Measurements from ENCODE around the gene ESR1. TPM values are rescaled to one million over a fixed set of nuclear protein-coding genes. Genes with fewer than 3 reads are reported as not detected.
"Not testable (repeated sequence)": the region's sequence is repeated elsewhere in the genome, so short reads cannot be mapped to it uniquely, and the experiment has no call there.

The ESR1 gene
- total RNA-seq, 2 donors from 2014 or later: 0.07 to 1.3 TPM

GRCh38 chr6:151877458-151877857 lies 70.0 kb downstream of the ESR1 start:
- DNase-seq (no peak), ATAC-seq (replicated peaks in 1 of 2) (no peak)
- H3K4me1 Mint-ChIP-seq (ENCODE audit: low read depth): no peaks in the 10 kb centered on the region
- no peak overlapping the region for H3K4me3 Mint-ChIP-seq
- no peaks in the 10 kb centered on the region for H3K9me3 Mint-ChIP-seq
- no peak overlapping the region for H3K27ac Mint-ChIP-seq
- H3K27me3 Mint-ChIP-seq (ENCODE audit: low read depth): peaks cover 6% of the 10 kb centered on the region
- no peaks in the 10 kb centered on the region for H3K36me3 Mint-ChIP-seq (ENCODE audit: insufficient read depth in 2 of 2)

- DNase-seq (no peak), ATAC-seq (replicated peaks in 1 of 2) (no peak)
- Mint-ChIP-seq H3K36me3 (ENCODE audit: insufficient read depth in 2 of 2) (no peaks in the 10 kb centered on the region), H3K4me1 (ENCODE audit: low read depth) (no peaks in the 10 kb centered on the region), H3K4me3 (no peak overlapping the region), H3K27ac (no peak overlapping the region), H3K9me3 (no peaks in the 10 kb centered on the region), H3K27me3 (ENCODE audit: low read depth) (peaks cover 6% of the 10 kb centered on the region)
Measured at GRCh38 chr6:151881231-151881630, 73.7 kb downstream of the ESR1 start.

GRCh38 chr6:151882206-151882605 lies 74.7 kb downstream of the ESR1 start:
- Mint-ChIP-seq H3K27ac (no peak overlapping the region), H3K4me3 (no peak overlapping the region), H3K36me3 (ENCODE audit: insufficient read depth in 2 of 2) (no peaks in the 10 kb centered on the region), H3K9me3 (no peaks in the 10 kb centered on the region), H3K27me3 (ENCODE audit: low read depth) (peaks cover 6% of the 10 kb centered on the region), H3K4me1 (ENCODE audit: low read depth) (no peaks in the 10 kb centered on the region)
- ATAC-seq (replicated peaks in 1 of 2) (no peak), DNase-seq (no peak)

- ATAC-seq (replicated peaks in 1 of 2) (no peak), DNase-seq (no peak)
- H3K4me3 Mint-ChIP-seq: no peak overlapping the region
- peaks cover 0 to 2% of the 10 kb centered on the region in 2 donors for H3K9me3 Mint-ChIP-seq
- H3K27ac Mint-ChIP-seq: no peak overlapping the region
- no peaks in the 10 kb centered on the region for H3K36me3 Mint-ChIP-seq (ENCODE audit: insufficient read depth in 2 of 2)
- no peaks in the 10 kb centered on the region for H3K27me3 Mint-ChIP-seq (ENCODE audit: low read depth)
- no peaks in the 10 kb centered on the region for H3K4me1 Mint-ChIP-seq (ENCODE audit: low read depth)
Measured at GRCh38 chr6:151885234-151885633, 77.8 kb downstream of the ESR1 start.

- peaks cover 4 to 6% of the 10 kb centered on the region in 2 donors for H3K9me3 Mint-ChIP-seq
- no peaks in the 10 kb centered on the region for H3K4me1 Mint-ChIP-seq (ENCODE audit: low read depth)
- no peak overlapping the region for H3K27ac Mint-ChIP-seq
- no peaks in the 10 kb centered on the region for H3K27me3 Mint-ChIP-seq (ENCODE audit: low read depth)
- peaks cover 0 to 4% of the 10 kb centered on the region in 2 donors for H3K36me3 Mint-ChIP-seq (ENCODE audit: insufficient read depth in 2 of 2)
- ATAC-seq (replicated peaks in 1 of 2) (no peak), DNase-seq (no peak)
- no peak overlapping the region for H3K4me3 Mint-ChIP-seq
Measured at GRCh38 chr6:151891524-151891923, 84.0 kb downstream of the ESR1 start.

- H3K9me3 Mint-ChIP-seq; H3K36me3 Mint-ChIP-seq (ENCODE audit: insufficient read depth in 2 of 2); DNase-seq; H3K27ac Mint-ChIP-seq; H3K27me3 Mint-ChIP-seq (ENCODE audit: low read depth); ATAC-seq (replicated peaks in 1 of 2); H3K4me1 Mint-ChIP-seq (ENCODE audit: low read depth); H3K4me3 Mint-ChIP-seq: not testable (repeated sequence)
Measured at GRCh38 chr6:151894426-151894825, 86.9 kb downstream of the ESR1 start.

- not testable (repeated sequence) for H3K4me1 Mint-ChIP-seq (ENCODE audit: low read depth); H3K27me3 Mint-ChIP-seq (ENCODE audit: low read depth); H3K27ac Mint-ChIP-seq; H3K4me3 Mint-ChIP-seq; H3K9me3 Mint-ChIP-seq; DNase-seq; ATAC-seq (replicated peaks in 1 of 2); H3K36me3 Mint-ChIP-seq (ENCODE audit: insufficient read depth in 2 of 2)
Measured at GRCh38 chr6:151899221-151899620, 91.7 kb downstream of the ESR1 start.

GRCh38 chr6:151899796-151900195 lies 92.3 kb downstream of the ESR1 start:
- not testable (repeated sequence) for H3K27ac Mint-ChIP-seq; ATAC-seq (replicated peaks in 1 of 2); H3K4me1 Mint-ChIP-seq (ENCODE audit: low read depth)

GRCh38 chr6:151900256-151900655 lies 92.8 kb downstream of the ESR1 start:
- Mint-ChIP-seq H3K9me3 (peaks cover 5 to 10% of the 10 kb centered on the region in 2 donors), H3K36me3 (ENCODE audit: insufficient read depth in 2 of 2) (peaks cover 6 to 9% of the 10 kb centered on the region in 2 donors), H3K27me3 (ENCODE audit: low read depth) (no peaks in the 10 kb centered on the region), H3K4me1 (ENCODE audit: low read depth) (no peaks in the 10 kb centered on the region), H3K4me3 (no peak overlapping the region), H3K27ac (no peak overlapping the region)
- ATAC-seq (replicated peaks in 1 of 2) (no peak), DNase-seq (no peak)

More at GRCh38 chr6:151899796-151900195, 92.3 kb downstream of the ESR1 start:
- not testable (repeated sequence) for H3K4me3 Mint-ChIP-seq; DNase-seq; H3K9me3 Mint-ChIP-seq; H3K27me3 Mint-ChIP-seq (ENCODE audit: low read depth); H3K36me3 Mint-ChIP-seq (ENCODE audit: insufficient read depth in 2 of 2)

- Mint-ChIP-seq H3K27me3 (ENCODE audit: low read depth) (no peaks in the 10 kb centered on the region), H3K27ac (no peak overlapping the region), H3K9me3 (peaks cover 5 to 10% of the 10 kb centered on the region in 2 donors), H3K36me3 (ENCODE audit: insufficient read depth in 2 of 2) (peaks cover 6% of the 10 kb centered on the region in 2 donors), H3K4me3 (no peak overlapping the region), H3K4me1 (ENCODE audit: low read depth) (no peaks in the 10 kb centered on the region)
- ATAC-seq (replicated peaks in 1 of 2): no peak
- DNase-seq: no peak
Measured at GRCh38 chr6:151901009-151901411, 93.5 kb downstream of the ESR1 start.

- H3K36me3 Mint-ChIP-seq (ENCODE audit: insufficient read depth in 2 of 2): peaks cover 5% of the 10 kb centered on the region in 2 donors
- H3K9me3 Mint-ChIP-seq: peaks cover 3 to 5% of the 10 kb centered on the region in 2 donors
- H3K27ac Mint-ChIP-seq: no peak overlapping the region
- H3K4me1 Mint-ChIP-seq (ENCODE audit: low read depth): no peaks in the 10 kb centered on the region
- no peak for ATAC-seq (replicated peaks in 1 of 2)
- H3K27me3 Mint-ChIP-seq (ENCODE audit: low read depth): no peaks in the 10 kb centered on the region
- H3K4me3 Mint-ChIP-seq: no peak overlapping the region
- no peak for DNase-seq
Measured at GRCh38 chr6:151904631-151905030, 97.1 kb downstream of the ESR1 start.

- Mint-ChIP-seq H3K4me3 (no peak overlapping the region), H3K27ac (no peak overlapping the region), H3K4me1 (ENCODE audit: low read depth) (no peaks in the 10 kb centered on the region), H3K27me3 (ENCODE audit: low read depth) (no peaks in the 10 kb centered on the region), H3K9me3 (peaks cover 2 to 3% of the 10 kb centered on the region in 2 donors), H3K36me3 (ENCODE audit: insufficient read depth in 2 of 2) (peaks cover 3 to 4% of the 10 kb centered on the region in 2 donors)
- ATAC-seq (replicated peaks in 1 of 2) (no peak), DNase-seq (no peak)
Measured at GRCh38 chr6:151905072-151905471, 97.6 kb downstream of the ESR1 start.

GRCh38 chr6:151905854-151906253 lies 98.4 kb downstream of the ESR1 start:
- Mint-ChIP-seq H3K27ac (no peak overlapping the region), H3K27me3 (ENCODE audit: low read depth) (no peaks in the 10 kb centered on the region), H3K4me1 (ENCODE audit: low read depth) (no peaks in the 10 kb centered on the region), H3K36me3 (ENCODE audit: insufficient read depth in 2 of 2) (no peaks in the 10 kb centered on the region), H3K4me3 (no peak overlapping the region), H3K9me3 (no peaks in the 10 kb centered on the region)
- ATAC-seq (replicated peaks in 1 of 2) (no peak), DNase-seq (no peak)

- DNase-seq (no peak), ATAC-seq (replicated peaks in 1 of 2) (no peak)
- no peaks in the 10 kb centered on the region for H3K36me3 Mint-ChIP-seq (ENCODE audit: insufficient read depth in 2 of 2)
- H3K27ac Mint-ChIP-seq: no peak overlapping the region
- no peaks in the 10 kb centered on the region for H3K4me1 Mint-ChIP-seq (ENCODE audit: low read depth)
- H3K9me3 Mint-ChIP-seq: no peaks in the 10 kb centered on the region
- no peak overlapping the region for H3K4me3 Mint-ChIP-seq
- no peaks in the 10 kb centered on the region for H3K27me3 Mint-ChIP-seq (ENCODE audit: low read depth)
Measured at GRCh38 chr6:151911401-151911800, 103.9 kb downstream of the ESR1 start.
